ENCODE data around the gene KCNH5. TPM values are rescaled to one million over a fixed set of nuclear protein-coding genes. Genes with fewer than 3 reads are reported as not detected.
"Not testable (repeated sequence)": the region's sequence is repeated elsewhere in the genome, so short reads cannot be mapped to it uniquely, and the experiment has no call there.

Gene KCNH5
- total RNA-seq, 1 donor from 2014 or later, result 2.4 TPM

- Mint-ChIP-seq H3K36me3 (ENCODE audit: low read depth, unreplicated experiment) (no peaks in the 10 kb centered on the region), H3K9me3 (ENCODE audit: unreplicated experiment) (peaks cover 5% of the 10 kb centered on the region), H3K27me3 (ENCODE audit: low read depth, unreplicated experiment) (no peaks in the 10 kb centered on the region), H3K4me3 (ENCODE audit: unreplicated experiment) (no peak overlapping the region), H3K4me1 (ENCODE audit: low read depth, unreplicated experiment) (no peaks in the 10 kb centered on the region), H3K27ac (ENCODE audit: unreplicated experiment) (no peak overlapping the region)
- Histone ChIP-seq H3K27ac (ENCODE audit: low read depth, low read length) (no peak overlapping the region), H3K79me2 (ENCODE audit: insufficient read depth, low read length) (no peaks in the 10 kb centered on the region), H4K20me1 (ENCODE audit: insufficient read depth, low read length) (no peaks in the 10 kb centered on the region), H3K4me1 (ENCODE audit: insufficient read depth, low read length) (no peaks in the 10 kb centered on the region), H2AFZ (ENCODE audit: low read depth, low read length) (no peak overlapping the region), H3K36me3 (ENCODE audit: insufficient read depth, low read length) (no peaks in the 10 kb centered on the region), H3K9ac (ENCODE audit: low read length) (no peak overlapping the region), H3K27me3 (ENCODE audit: insufficient read depth, low read length) (no peaks in the 10 kb centered on the region), H3K9me3 (ENCODE audit: insufficient read depth, low read depth, low read length) (no peaks in the 10 kb centered on the region), H3K4me2 (ENCODE audit: low read length) (no peak overlapping the region), H3K4me3 (ENCODE audit: insufficient read depth, low read depth, low read length) (no peak overlapping the region)
- FAIRE-seq, result no peak
- no peak for DNase-seq (ENCODE audit: low read depth)
- no peak for TF ChIP-seq CTCF (IDR thresholded peaks at IDR 0.05; ENCODE audit: insufficient read depth, low read depth, low read length)
- no peak for TF ChIP-seq EZH2 (IDR thresholded peaks at IDR 0.05; ENCODE audit: insufficient read depth, low read length)
Measured at GRCh38 chr14:62759796-62760195, 285.5 kb downstream of the KCNH5 start.

DNA sequence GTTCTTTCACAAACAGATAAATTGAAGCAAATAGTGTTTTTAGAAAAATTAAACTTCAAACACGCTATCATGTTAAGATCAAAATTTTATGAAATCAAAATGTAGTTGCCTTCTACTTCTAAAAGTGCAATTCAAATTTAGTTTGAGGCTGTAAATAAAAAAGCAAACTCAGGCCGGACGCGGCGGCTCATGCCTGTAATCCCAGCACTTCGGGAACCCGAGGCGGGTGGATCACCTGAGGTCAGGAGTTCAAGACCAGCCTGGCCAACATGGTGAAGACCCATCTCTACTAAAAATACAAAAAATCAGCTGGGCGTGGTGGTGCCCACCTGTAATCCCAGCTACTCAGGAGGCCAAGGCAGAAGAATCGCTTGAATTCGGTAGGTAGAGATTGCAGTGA is 298.4 kb downstream of the KCNH5 start:
- H3K4me2 ChIP-seq (ENCODE audit: low read length); H3K79me2 ChIP-seq (ENCODE audit: insufficient read depth, low read length); H3K9me3 ChIP-seq (ENCODE audit: insufficient read depth, low read depth, low read length); H3K27me3 Mint-ChIP-seq (ENCODE audit: low read depth, unreplicated experiment); H3K4me1 ChIP-seq (ENCODE audit: insufficient read depth, low read length); H3K27me3 ChIP-seq (ENCODE audit: insufficient read depth, low read length); DNase-seq (ENCODE audit: low read depth); H3K27ac Mint-ChIP-seq (ENCODE audit: unreplicated experiment); H3K9ac ChIP-seq (ENCODE audit: low read length); H3K36me3 Mint-ChIP-seq (ENCODE audit: low read depth, unreplicated experiment); H2AFZ ChIP-seq (ENCODE audit: low read depth, low read length); H3K36me3 ChIP-seq (ENCODE audit: insufficient read depth, low read length); FAIRE-seq; H3K9me3 Mint-ChIP-seq (ENCODE audit: unreplicated experiment); H3K4me3 ChIP-seq (ENCODE audit: insufficient read depth, low read depth, low read length); H3K4me3 Mint-ChIP-seq (ENCODE audit: unreplicated experiment); H4K20me1 ChIP-seq (ENCODE audit: insufficient read depth, low read length); H3K4me1 Mint-ChIP-seq (ENCODE audit: low read depth, unreplicated experiment); H3K27ac ChIP-seq (ENCODE audit: low read depth, low read length): not testable (repeated sequence)

DNA sequence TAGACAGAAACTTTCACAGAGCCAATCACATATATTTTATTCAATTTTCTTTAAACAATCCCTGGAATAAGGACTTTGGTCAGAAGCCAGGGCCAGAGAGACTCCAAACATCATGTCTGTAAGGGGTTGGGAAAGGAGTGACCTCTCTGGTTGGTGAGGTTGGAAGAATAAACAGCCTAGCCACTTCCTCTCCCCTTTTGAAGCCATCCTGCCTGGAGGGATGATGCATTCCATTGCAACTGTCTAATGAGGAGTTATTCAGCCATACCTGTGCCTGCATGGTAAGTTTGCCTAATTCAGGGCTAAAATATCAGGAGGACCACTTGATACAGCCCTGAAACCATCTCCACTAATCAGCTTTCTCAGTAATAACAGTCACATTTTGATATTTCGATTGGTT is 299.8 kb downstream of the KCNH5 start:
- FAIRE-seq, result no peak
- no peaks in the 10 kb centered on the region for H3K27me3 Mint-ChIP-seq (ENCODE audit: low read depth, unreplicated experiment)

More for the DNA sequence above, 299.8 kb downstream of the KCNH5 start:
- Mint-ChIP-seq H3K4me1 (ENCODE audit: low read depth, unreplicated experiment) (no peaks in the 10 kb centered on the region), H3K9me3 (ENCODE audit: unreplicated experiment) (no peaks in the 10 kb centered on the region), H3K36me3 (ENCODE audit: low read depth, unreplicated experiment) (no peaks in the 10 kb centered on the region), H3K4me3 (ENCODE audit: unreplicated experiment) (no peak overlapping the region), H3K27ac (ENCODE audit: unreplicated experiment) (no peak overlapping the region)
- no peak overlapping the region for H3K4me2 ChIP-seq (ENCODE audit: low read length)
- no peak for TF ChIP-seq EZH2 (IDR thresholded peaks at IDR 0.05; ENCODE audit: insufficient read depth, low read length)
- no peak for TF ChIP-seq CTCF (IDR thresholded peaks at IDR 0.05; ENCODE audit: insufficient read depth, low read depth, low read length)
- no peaks in the 10 kb centered on the region for H3K79me2 ChIP-seq (ENCODE audit: insufficient read depth, low read length)
- H2AFZ ChIP-seq (ENCODE audit: low read depth, low read length), result no peak overlapping the region
- H3K4me3 ChIP-seq (ENCODE audit: insufficient read depth, low read depth, low read length), result no peak overlapping the region
- H3K4me1 ChIP-seq (ENCODE audit: insufficient read depth, low read length), result no peaks in the 10 kb centered on the region
- no peaks in the 10 kb centered on the region for H3K27me3 ChIP-seq (ENCODE audit: insufficient read depth, low read length)
- no peak overlapping the region for H3K9ac ChIP-seq (ENCODE audit: low read length)
- no peak for DNase-seq (ENCODE audit: low read depth)
- no peaks in the 10 kb centered on the region for H3K36me3 ChIP-seq (ENCODE audit: insufficient read depth, low read length)
- H4K20me1 ChIP-seq (ENCODE audit: insufficient read depth, low read length), result no peaks in the 10 kb centered on the region
- no peaks in the 10 kb centered on the region for H3K9me3 ChIP-seq (ENCODE audit: insufficient read depth, low read depth, low read length)
- no peak overlapping the region for H3K27ac ChIP-seq (ENCODE audit: low read depth, low read length)

Data from astrocyte (in vitro differentiated cells and primary cell).